Myocyte (in vitro differentiated cells): ENCODE data around the gene BTBD17. TPM values are rescaled to one million over a fixed set of nuclear protein-coding genes. Genes with fewer than 3 reads are reported as not detected.

ENCODE experiments used
- DNase-seq: peaks from one replicate; pipeline ENCODE4 v3.0.0-alpha.2; 2012; ENCODE audit warnings: low read depth
- total RNA-seq: library from RNA; depleted of rRNA; stranded (reverse); fragments of >200 nt; gene quantifications from 2 replicates; pipeline ENCODE4 v1.2.3, GENCODE V29; 2014

Gene BTBD17
- total RNA-seq, 1 donor from 2014 or later = not detected

- DNase-seq = no peak
These were observed 369 bp upstream of the BTBD17 start for GRCh38 chr17:74362069-74362405.

GRCh38 chr17:74360899-74361229 is 804 bp downstream of the BTBD17 start:
- DNase-seq = no peak

GRCh38 chr17:74359916-74360315 is 1.8 kb downstream of the BTBD17 start:
- no peak for DNase-seq

GRCh38 chr17:74358697-74359096 is 3.0 kb downstream of the BTBD17 start:
- no peak for DNase-seq

DNA sequence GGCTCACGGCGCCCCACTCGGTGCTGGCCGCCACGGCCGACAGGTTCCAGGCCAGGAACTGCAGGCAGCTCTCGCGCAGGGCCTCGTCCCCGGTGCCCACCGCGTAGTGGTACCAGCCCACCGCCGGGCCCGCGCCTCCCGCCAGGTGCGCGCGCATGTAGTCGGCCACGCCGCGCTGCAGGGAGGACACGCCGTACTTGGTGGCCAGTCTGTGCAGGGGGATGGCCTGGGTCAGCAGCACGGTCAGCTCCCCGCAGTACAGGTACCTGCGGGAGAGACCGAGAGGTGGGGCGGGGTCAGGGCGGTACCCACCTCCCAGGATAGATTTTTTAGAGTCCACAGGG is 4.2 kb downstream of the BTBD17 start:
- DNase-seq = no peak

DNA sequence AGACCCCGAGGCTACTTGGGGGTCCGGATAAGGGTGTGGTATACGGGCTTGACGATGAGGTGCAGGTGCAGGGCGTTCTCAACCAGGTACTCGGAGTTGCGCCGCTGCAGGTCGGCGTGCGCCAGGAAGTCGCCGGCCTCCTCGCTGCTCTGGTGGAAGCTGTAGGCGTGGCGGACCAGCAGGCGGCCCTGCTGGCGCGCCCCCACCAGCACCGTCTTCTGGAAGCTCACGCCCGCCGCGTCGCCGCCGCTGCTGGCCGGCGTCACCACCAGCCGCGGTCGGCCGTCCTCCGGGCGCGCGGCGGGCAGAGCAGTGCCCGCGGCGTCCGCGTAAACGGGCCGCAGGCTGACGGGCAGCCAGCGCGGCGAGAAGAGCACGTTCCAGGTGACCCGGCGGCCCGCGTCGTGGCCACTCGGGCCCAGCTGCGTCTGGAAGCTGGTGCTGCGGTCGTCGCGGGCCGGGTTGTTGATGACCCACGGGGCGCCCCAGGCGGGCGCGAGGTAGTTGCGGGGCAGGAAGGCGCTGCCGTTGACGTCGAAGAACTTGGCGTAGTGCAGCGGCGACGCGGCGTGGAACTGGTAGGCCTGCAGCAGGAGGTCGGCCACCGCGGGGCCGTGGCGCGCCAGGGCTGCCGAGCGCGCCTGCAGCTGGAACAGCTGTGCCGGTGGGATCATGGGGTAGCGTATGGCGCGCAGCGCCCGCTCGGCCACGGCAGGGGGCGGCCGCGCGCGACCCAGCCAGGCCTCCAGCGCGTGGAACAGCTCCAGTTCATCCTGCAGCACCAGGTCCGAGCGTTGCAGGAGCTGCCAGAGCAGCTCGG is 4.8 kb downstream of the BTBD17 start:
- no peak for DNase-seq

DNA sequence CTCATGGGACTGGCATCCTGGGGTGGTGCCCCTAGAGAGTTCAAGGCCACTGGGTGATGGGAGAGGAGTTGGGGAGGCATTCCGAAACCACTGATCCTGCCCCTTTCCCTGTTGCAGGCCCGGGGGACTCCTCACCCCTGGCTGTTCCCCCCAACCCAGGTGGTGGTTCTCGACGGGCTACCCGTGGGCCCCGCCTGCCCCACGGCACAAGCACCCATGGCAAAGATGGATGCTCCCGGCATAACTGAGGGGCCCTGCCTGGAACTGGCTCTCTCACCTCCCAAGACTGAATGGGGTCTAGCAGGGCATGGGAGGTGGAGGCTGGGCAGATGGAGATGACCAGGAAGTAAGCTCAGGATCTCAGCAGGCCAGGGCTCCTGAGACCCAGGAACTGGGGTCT is 6.6 kb downstream of the BTBD17 start:
- DNase-seq = no peak

- no peak for DNase-seq
These were observed 7.1 kb downstream of the BTBD17 start for GRCh38 chr17:74354561-74354960.

DNA sequence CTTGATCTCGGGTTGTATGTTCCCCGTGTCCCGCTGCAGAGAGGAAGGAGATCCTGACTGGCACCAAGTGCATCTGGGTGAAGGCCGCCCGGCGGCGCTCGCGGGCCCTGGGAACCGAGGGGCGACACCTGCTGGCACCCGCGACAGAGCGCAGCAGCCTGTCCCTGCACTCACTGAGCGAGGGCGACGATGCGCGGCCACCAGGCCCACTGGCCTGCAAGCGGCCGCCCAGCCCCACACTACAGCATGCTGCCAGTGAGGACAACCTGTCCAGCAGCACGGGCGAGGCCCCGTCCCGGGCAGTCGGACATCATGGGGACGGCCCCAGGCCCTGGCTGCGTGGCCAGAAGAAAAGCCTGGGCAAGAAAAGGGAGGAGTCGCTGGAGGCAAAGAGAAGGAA is 7.5 kb downstream of the BTBD17 start:
- DNase-seq = no peak

- no peak for DNase-seq
These were observed 8.1 kb downstream of the BTBD17 start for GRCh38 chr17:74353446-74354060.

DNA sequence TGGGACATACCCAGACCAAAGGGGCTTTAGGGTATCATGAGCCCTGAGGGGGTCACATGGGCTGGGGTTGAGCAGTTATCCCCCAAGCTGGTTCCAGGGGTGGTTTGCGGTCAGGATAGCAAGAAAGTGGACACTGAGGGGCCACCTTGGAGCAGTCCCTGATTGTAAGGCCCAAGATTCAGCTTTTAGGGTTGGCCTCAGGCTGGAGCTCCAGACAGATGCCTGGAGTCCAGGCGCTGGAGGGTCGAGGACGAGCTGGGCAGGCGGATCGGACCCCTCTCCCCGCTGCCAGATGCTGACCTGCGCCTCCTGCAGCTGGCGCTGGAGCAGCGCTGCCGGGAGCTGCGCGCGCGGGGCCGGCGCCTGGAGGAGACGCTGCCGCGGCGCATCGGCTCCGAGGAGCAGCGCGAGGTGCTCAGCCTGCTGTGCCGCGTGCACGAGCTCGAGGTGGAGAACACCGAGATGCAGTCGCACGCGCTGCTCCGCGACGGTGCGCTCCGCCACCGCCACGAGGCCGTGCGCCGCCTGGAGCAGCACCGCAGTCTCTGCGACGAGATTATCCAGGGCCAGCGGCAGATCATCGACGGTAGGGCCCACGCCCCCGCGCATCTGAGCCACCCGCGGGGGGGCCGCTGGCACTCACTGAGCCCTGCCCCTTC is 10.0 kb downstream of the BTBD17 start:
- DNase-seq = no peak

DNA sequence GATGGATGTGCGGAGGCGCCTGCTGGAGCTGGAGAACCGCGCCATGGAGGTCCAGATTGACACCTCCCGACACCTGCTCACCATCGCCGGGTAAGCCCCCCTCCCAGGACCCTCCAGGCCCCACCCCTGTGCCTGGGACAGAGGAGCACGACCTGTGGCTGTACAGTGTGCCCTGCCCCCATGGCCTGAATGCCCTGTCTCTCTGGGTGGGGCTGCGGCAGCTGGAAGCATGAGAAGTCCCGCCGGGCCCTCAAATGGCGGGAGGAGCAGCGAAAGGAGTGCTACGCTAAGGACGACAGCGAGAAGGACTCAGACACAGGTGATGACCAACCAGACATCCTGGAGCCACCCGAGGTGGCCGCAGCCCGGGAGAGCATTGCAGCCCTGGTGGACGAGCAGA is 11.2 kb downstream of the BTBD17 start:
- DNase-seq = no peak

- DNase-seq = no peak
These were observed 12.5 kb downstream of the BTBD17 start for GRCh38 chr17:74349120-74349519.

GRCh38 chr17:74347646-74348045 is 14.0 kb downstream of the BTBD17 start:
- DNase-seq = no peak

DNA sequence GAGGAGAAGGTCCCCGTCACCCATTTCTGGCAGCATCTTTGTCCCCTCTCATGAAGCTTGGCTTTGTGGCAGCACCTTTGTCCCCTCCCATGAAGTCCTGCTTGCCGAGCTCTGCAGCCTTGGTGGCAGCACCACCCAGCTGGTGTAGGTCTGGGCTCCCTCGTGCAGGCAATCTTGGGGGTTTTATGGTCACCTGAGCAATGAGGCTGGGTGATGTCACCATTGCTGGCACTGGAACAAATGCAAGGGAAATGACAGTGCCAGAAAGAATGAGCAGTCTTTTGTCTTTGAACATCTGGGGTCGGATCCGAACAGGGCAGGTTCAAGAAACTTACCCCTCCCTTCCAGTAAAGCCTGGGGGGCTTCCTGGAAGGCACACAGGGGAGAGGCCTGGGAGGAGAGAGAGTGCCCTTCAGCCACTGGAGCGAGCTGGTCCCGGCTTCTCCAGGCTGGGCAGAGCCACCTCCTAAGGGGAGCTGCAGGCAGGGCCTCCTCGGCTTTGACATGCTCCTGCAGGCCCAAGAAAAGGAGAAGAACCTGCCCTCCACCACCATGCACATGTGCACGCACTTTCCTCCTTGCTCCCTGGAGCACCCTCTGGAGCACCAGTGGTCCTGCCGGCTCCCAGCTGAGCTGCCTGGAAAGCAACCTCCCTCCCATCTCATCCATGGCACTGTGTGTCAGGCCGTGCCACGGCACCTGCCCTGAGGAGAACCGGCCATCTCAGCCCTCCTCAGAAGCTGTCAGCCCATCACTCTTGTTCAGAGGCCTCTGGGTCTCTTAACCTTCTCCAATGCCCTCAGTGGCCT is 16.0 kb downstream of the BTBD17 start:
- no peak for DNase-seq

DNA sequence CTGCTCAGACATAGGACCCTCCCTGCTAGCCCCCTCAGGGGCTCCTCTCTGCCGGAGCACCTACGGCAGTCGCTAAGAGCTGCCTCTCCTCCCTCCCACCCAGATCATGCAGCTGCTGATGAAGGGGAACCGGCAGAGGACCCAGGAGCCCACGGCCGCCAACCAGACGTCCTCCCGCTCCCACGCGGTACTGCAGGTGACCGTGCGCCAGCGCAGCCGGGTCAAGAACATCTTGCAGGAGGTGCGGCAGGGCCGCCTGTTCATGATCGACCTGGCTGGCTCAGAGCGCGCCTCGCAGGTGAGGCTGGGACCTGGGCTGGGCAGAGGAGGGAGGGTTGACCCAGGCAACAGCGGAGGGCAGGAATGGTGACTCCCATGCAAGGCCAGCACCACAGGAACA is 17.0 kb downstream of the BTBD17 start:
- DNase-seq = no peak

DNA sequence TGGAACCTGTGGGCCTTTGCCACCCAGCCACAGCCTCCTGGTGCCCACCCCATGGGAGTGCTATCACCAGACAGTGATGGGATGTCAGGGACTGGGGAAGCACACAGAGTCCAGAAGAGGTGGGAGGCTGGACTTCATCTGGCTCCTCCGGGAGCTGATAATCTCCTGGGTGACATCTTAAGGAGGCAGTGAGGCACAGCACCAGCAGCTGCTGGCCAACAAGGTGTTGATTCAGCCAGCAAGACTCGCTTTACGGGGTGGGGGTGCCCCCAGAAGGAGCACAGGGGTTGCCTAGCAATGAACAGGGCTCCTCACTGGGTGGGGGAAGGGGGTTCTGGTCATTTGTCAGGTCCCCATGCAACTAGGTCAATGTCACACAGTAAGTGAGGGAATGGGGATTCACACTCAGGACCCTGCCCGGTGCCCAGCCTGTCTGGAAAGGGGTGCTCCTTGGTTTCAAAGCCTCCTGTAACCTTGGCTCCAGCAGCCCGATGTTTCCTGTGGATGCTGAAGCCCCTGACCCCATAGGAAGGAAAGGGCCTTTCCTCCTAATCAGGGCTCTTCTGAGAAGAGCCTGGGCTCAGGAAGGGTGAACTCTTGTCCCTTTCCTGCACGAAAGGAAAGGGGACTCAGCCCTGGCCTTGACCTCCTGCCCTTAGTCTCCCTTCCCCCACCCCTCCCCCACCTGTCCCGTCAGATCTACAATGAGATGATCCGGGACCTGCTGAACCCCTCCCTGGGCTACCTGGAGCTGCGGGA is 18.0 kb downstream of the BTBD17 start:
- no peak for DNase-seq

- DNase-seq = no peak
These were observed 18.5 kb downstream of the BTBD17 start for GRCh38 chr17:74343121-74343520.

- DNase-seq = no peak
These were observed 19.4 kb downstream of the BTBD17 start for GRCh38 chr17:74342224-74342623.

- no peak for DNase-seq
These were observed 21.1 kb downstream of the BTBD17 start for GRCh38 chr17:74340470-74341023.
